COLO668 (cell line): Measurements from ENCODE around the gene CORO1C.

Source experiments
- DNase-seq: peaks from one replicate; lab custom pipeline; 2025; ENCODE audit not compliant: unreplicated experiment; lab: John Stamatoyannopoulos, UW

The CORO1C gene

DNA sequence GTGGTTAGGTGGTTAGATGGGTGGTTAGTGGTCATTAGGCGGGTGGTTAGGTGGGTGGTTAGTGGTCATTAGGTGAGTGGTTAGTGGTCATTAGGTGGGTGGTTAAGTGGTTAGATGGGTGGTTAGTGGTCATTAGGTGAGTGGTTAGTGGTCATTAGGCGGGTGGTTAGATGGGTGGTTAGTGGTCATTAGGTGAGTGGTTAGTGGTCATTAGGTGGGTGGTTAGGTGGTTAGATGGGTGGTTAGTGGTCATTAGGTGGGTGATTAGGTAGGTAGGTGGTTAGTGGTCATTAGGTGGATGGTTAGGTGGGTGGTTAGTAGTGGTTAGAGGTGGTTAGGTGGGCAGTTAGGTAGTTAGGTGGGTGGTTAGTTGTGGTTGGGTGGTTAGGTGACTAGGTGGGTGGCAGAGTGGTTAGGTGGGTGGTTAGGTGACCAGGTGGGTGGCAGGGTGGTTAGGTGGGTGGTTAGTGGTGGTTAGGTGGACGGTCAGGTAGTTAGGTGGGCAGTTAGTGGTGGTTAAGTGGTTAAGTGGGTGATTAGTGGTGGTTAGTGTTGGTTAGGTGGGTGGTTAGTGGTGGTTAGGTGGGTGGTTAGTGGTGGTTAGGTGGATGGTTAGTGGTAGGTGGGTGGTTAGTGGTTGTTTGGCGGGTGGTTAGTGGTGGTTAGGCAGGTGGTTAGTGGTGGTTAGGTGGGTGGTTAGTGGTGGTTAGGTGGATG is 125.5 kb downstream of the CORO1C start:
- DNase-seq = no peak

- no peak for DNase-seq
Measured at GRCh38 chr12:108605000-108605689, 126.2 kb downstream of the CORO1C start.

DNA sequence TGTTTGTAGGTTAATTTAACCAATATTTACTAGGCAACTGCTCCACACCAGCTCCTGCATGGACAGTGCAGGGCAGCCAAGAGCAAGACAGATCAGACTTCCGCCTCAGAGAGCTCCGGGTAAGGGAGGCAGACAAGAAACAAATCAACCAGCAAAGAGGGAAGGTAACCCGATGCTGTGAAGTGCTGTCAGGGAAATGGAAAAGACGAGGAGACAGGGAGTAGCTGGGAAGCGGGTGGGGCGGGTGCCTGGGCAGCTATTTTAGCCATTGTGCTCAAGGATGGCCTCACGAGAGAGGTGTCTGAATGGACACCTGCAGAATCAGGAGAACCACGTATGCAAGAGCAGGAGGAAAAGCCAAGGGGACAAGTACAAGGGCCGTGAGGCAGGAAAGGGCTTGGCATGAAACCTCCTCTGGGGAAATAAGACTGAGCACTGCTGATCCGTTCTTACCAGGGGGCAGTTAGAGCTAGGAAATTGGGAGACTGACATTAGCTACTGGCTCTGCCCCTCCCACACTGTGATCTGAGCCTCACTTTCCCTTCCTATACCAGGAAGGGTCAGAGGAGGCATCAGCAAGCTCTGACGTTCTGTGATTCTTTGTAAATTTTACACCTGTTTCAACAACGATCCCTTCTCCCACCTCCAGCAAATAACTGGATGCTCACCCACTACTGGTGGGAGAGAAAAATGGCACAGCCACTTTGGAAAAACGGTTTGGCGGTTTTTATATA is 126.9 kb downstream of the CORO1C start:
- no peak for DNase-seq

DNA sequence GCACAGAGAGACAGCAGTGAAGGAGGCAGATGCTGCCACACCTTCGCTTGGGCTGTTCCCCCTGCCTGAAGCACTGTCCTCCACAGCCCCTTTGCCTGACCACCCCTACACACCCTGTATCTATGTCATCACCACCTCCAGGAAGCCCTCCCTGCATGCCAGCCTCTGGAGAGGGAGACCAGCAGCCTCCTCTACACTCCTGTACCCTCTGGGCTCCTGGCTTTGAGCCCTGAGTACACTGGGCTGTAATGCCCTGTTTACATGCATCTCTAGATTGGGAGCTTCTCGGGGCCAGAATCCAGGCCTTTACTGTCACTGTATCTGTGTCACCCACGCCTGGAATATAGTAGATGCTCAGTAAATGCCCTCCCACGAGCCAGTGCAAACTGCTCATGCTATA is 127.6 kb downstream of the CORO1C start:
- no peak for DNase-seq

- no peak for DNase-seq
Measured at GRCh38 chr12:108602976-108603704, 128.2 kb downstream of the CORO1C start.

- DNase-seq = no peak
Measured at GRCh38 chr12:108602209-108602705, 129.1 kb downstream of the CORO1C start.

GRCh38 chr12:108600702-108601007 is 130.7 kb downstream of the CORO1C start:
- DNase-seq = no peak

GRCh38 chr12:108599948-108600701 is 131.2 kb downstream of the CORO1C start:
- no peak for DNase-seq

DNA sequence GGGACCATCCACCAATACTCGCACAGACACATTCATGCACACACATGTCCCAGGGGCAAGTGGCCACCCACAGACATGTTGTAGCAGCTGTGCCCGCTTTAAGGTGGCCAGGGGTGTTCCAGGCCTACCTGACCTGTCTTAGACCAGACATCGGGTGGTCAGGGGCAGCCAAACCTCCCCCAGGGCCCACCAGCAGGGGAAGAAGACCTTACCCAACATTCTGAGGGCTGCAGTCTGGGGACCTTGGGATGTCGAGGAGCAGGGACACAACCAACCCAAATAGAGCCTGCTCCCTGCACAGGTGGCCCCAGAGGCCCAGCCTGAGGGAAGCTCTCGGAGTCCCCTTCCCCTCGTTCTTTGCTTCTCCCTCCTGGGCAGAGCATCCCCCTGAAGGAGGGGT is 131.8 kb downstream of the CORO1C start:
- no peak for DNase-seq

DNA sequence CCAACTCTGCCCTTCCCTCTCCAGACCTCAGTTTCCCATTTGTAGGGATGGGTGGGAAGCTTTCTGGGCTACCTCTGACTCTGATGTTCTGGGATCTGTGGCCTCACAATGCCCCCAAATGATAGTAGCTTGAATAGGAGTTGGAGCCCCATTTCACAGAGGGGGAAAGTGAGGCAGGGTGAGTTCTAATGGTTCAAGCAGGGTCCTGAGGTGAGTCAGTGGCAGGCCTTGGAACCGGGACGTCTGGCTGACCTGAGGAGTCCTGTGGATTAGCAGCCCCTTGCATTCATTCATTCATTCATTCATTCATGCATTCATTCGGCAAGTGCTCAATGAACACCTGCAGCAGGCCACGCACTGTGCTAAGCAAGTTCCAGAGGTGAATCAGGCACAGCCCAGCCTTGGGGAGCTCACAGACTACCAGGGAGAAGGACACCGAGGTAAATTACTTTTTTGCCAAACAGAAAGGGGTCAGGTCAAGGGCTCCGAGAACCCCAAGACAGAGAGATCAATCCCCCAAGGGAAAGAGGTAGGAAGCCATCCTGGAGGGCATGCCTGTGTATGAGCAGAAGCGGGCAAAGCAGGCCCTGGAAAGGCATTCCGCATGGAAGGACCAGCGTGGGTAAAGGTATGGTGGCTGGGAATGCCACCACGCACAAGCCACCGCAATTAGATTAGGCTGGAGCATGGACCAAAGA is 132.6 kb downstream of the CORO1C start:
- no peak for DNase-seq

DNA sequence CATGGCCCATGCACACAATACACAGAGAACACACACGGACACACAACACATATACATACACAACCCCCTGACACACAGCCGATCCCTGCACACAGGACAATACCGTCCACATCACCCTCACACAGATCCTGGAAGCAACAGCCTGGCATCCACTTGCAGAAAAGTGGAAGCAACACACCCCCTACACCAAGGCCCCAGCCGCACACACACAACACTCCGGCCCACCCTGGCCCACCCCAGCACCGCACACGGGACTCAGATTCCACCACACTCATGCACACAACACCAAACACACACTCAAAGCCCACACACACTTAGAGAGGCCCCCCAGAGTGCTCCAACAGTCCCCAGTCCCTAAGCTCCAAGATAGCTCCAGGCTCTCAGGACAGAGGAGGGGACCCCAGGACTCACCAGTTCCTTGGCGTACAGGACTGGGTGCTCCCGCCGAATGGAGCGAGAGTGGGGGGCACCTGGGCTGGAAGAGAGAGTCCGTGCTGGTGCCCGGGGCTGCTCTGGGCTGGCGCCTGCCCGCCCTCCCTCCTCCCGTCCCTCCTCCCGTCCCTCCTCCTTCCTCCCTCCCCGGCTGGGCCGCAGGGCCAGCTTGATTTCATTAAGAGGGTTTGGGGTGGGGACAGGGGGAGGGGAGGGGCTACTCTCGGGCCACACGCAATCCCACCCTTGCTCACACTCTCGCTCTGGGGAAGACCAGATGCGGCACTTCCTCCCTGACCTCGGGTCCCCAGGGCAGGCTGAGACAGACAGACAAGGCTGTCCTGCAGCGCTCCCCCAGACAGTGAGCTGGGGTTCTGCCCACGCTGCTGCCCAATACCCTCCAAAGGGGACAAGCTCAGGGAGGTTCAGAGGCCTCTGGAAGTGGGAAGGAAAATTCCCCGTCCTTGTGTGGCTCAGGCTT is 133.5 kb downstream of the CORO1C start, which contains the start of gene TMEM119:
Gene TMEM119, minus strand, starts transcription at position 526 of the 913 bp plus-strand sequence. CDS start 5,701 bp downstream, outside the sequence.
- no peak for DNase-seq

- no peak for DNase-seq
Measured at GRCh38 chr12:108596854-108597558, 134.3 kb downstream of the CORO1C start.

DNA sequence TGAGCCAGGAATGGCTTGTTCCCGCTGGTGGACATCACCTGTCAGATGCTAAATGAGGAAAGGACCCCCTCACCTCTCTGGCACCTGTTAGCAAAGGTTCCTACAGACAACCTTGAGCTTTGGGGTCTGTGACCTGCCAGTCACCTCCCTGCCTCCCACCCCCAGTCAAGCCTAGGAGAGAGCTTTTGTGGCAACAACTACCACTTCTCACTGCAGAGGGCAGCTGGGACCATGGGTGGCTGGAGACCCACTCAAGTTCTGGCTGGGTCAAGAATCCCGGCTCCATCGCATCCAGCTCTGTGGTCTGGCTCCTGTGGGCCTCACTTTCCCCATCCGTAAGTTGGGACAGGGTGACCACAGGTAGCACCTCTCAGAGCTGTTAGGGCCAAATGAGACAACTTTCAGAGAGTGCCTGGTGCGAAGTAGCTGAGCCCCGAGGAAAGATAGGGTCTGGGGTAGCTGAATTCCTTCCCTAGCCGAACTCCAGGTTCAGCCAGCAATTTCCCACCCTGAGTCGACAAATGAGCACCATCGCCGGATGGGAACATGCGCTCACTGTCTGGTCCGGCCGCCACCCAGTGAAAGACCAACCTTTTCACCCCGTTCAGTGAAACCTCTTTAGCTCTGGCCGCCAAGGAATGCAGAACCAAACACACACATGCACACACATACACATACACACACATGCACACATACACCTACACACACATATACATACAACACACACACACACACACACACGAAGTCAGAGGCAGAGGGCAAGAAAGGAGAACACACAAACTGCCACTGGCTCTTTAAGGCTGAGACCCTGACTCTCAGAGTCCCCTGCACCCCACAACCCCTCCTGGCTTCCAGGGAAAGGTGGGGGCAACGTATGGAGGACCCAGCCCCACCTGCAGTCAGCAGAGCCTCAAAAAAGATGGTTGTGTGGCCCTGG is 135.3 kb downstream of the CORO1C start:
- no peak for DNase-seq
